GM12891 (cell line): ENCODE measurements around the gene ZNF346.

Experiments used
- POLR2A ChIP-seq: IDR thresholded peaks from 2 replicates; pipeline ENCODE4 v1.6.1; 2011; ENCODE audit warnings: low read depth, low read length, control low read depth
- POLR2AphosphoS5 ChIP-seq: IDR thresholded peaks from 2 replicates; pipeline ENCODE4 v1.6.1; 2011; ENCODE audit warnings: low read depth, low read length, control low read depth
- POU2F2 ChIP-seq: IDR thresholded peaks from 2 replicates; pipeline ENCODE4 v1.6.1; 2011; ENCODE audit warnings: low read depth, mild to moderate bottlenecking, control low read depth, low read length, moderate library complexity
- TAF1 ChIP-seq: IDR thresholded peaks from 2 replicates; pipeline ENCODE4 v1.6.1; 2011; ENCODE audit warnings: low read depth, low read length, control low read depth

DNA sequence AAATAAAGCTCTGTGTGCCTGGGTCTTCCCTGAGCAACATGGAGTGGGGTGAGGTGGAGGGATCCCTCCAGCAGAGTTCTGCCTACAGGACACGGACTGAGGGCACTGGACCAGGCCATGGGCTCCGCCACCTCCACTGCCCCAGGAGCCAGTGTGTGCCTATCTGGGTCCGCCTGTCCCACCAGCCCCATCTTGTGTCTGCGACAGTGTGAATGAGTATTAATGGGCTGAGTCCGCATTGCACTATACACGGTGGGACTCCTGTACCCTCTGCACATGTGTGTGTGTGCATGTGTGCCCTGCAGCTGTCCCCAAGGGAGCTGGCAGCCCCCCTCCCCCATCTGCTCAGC lies 75.6 kb downstream of the ZNF346 start:
- TF ChIP-seq POLR2AphosphoS5 (no peak), POLR2A (no peak), POU2F2 (no peak), TAF1 (no peak)
